ENCODE results near the gene SLC5A1. TPM values are rescaled to one million over a fixed set of nuclear protein-coding genes. Genes with fewer than 3 reads are reported as not detected.
"Not testable (repeated sequence)": the region's sequence is repeated elsewhere in the genome, so short reads cannot be mapped to it uniquely, and the experiment has no call there.

SLC5A1 gene
- total RNA-seq, 1 donor from 2014 or later, result not detected

DNA sequence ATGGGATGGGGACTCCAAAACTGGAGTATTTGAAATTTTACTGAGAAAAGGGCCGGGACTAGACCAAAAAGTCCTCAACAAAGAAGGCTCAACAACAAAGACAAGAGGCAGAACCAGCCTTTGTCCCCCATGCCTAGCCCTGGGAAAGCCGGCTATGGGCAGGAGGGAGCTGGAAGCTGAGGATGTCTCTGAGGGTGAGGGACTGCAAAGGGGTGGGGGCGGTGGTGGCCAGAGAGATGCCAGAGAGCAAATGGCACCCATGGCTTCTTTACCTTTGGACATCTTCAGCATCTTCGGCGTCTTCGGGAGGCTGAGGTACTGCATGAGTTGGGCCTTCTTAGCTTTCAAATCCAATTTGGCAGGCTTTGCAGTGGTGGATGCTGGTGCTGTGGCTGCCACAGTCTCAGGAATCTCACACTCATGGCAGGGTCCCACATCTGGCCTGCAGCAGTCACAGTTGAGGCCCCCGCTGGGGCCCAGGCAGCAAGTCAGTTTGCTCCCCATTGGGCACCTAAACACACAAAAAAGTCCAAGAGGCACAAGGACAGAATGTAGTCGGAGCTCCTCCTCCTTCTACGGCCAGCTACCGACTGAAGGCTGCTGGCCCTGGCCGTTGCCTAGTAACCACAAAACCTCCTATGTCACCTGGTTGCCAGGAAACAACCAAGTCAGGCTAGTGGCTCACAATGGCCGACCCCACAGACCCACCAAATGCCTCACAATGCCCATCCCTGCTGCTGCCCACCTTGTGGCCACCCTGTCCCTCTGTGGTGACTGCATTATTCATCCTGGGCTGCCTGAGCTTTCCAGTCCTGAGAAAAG, 115.9 kb downstream of the SLC5A1 start, which contains the start of gene C22orf42:
Gene C22orf42, minus strand, starts transcription at position 592 of the 822 bp plus-strand sequence. Its CDS starts 88 bp downstream, at position 504.
- no peaks in the 10 kb centered on the region for H3K36me3 ChIP-seq
- no peak within 1 kb of the TSS for H3K4me2 ChIP-seq
- H3K9ac ChIP-seq, result no peak within 1 kb of the TSS
- no peaks in the 10 kb centered on the region for H3K9me3 ChIP-seq (ENCODE audit: low read depth)
- peaks cover 24% of the 10 kb centered on the region for H3K4me1 ChIP-seq
- Mint-ChIP-seq H3K36me3 (no peaks in the 10 kb centered on the region), H3K4me3 (no peak within 1 kb of the TSS), H3K27ac (no peak within 1 kb of the TSS), H3K9me3 (no peaks in the 10 kb centered on the region), H3K4me1 (no peaks in the 10 kb centered on the region), H3K27me3 (ENCODE audit: insufficient read depth, low read depth) (peaks cover 2% of the 10 kb centered on the region)
- H3K27me3 ChIP-seq, result no peaks in the 10 kb centered on the region
- H2AFZ ChIP-seq (replicated peaks), result no peak within 1 kb of the TSS
- H3F3A ChIP-seq (ENCODE audit: low read depth), result peaks cover 4% of the 10 kb centered on the region
- no peaks in the 10 kb centered on the region for H4K20me1 ChIP-seq (ENCODE audit: low read depth)
- TF ChIP-seq EZH2 (IDR thresholded peaks at IDR 0.05), result no peak
- TF ChIP-seq, protein P1, sequence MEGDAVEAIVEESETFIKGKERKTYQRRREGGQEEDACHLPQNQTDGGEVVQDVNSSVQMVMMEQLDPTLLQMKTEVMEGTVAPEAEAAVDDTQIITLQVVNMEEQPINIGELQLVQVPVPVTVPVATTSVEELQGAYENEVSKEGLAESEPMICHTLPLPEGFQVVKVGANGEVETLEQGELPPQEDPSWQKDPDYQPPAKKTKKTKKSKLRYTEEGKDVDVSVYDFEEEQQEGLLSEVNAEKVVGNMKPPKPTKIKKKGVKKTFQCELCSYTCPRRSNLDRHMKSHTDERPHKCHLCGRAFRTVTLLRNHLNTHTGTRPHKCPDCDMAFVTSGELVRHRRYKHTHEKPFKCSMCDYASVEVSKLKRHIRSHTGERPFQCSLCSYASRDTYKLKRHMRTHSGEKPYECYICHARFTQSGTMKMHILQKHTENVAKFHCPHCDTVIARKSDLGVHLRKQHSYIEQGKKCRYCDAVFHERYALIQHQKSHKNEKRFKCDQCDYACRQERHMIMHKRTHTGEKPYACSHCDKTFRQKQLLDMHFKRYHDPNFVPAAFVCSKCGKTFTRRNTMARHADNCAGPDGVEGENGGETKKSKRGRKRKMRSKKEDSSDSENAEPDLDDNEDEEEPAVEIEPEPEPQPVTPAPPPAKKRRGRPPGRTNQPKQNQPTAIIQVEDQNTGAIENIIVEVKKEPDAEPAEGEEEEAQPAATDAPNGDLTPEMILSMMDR (IDR thresholded peaks at IDR 0.05), result no peak
- no peak for TF ChIP-seq EZH2phosphoT487 (IDR thresholded peaks at IDR 0.05)
- DNase-seq (ENCODE audit: low spot score), result peak; percentile 41
- H3K79me2 ChIP-seq (ENCODE audit: low read depth), result no peaks in the 10 kb centered on the region
- H3K4me3 ChIP-seq, result no peak within 1 kb of the TSS
- H3K27ac ChIP-seq, result no peak within 1 kb of the TSS

DNA sequence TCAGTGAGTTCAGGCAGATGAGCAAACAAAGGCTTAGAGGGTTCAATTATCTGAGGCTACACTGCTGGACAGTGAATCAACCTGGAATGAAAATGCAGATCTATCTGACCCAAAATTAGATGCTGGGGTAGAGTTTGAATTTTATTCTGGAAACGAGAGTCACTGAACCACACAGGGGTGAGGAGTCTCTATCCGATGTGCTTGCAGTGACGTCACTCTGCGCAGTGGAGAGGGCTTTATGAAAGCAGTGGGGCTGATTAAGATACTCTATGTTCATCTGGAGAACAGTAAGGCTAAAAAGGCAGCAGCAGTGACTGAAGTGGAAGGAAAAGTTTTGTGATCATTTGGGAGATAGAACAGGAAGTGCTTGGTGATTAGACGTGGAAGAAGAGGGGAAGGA, 117.3 kb downstream of the SLC5A1 start:
- not testable (repeated sequence) for H3K27ac ChIP-seq, H3K4me1 Mint-ChIP-seq

More for the DNA sequence above, 117.3 kb downstream of the SLC5A1 start:
- not testable (repeated sequence) for H3K79me2 ChIP-seq (ENCODE audit: low read depth); DNase-seq (ENCODE audit: low spot score); H3K9me3 ChIP-seq (ENCODE audit: low read depth); H3K4me2 ChIP-seq; H3K27me3 Mint-ChIP-seq (ENCODE audit: insufficient read depth, low read depth); H3K36me3 ChIP-seq; H3K27me3 ChIP-seq; H4K20me1 ChIP-seq (ENCODE audit: low read depth); H3K4me3 Mint-ChIP-seq; H3F3A ChIP-seq (ENCODE audit: low read depth); H3K36me3 Mint-ChIP-seq; H3K4me3 ChIP-seq; H2AFZ ChIP-seq (replicated peaks); H3K27ac Mint-ChIP-seq; H3K9ac ChIP-seq; H3K9me3 Mint-ChIP-seq
- H3K4me1 ChIP-seq, result peaks cover 24% of the 10 kb centered on the region

Small RNAs within 50 kb of the gene (small RNA-seq; reads per million reads assigned to genes)
- not detected for gene AP1B1P2

Other genes with a start within 250 kb of the SLC5A1 start
- 154 and 158 TPM in 2 replicates for gene YWHAH, start 98.7 kb upstream of the SLC5A1 start, total RNA-seq (ENCODE audit: low replicate concordance)
- gene C22orf42, start 116.0 kb downstream of the SLC5A1 start, total RNA-seq (ENCODE audit: low replicate concordance), result 0.50 TPM in 1 of 2 replicates, not detected in the other
- 0.12 and 1.8 TPM in 2 replicates for gene RFPL2, start 161.8 kb downstream of the SLC5A1 start, total RNA-seq (ENCODE audit: low replicate concordance)
- 0.06 TPM in 2 replicates for gene SLC5A4, start 212.1 kb downstream of the SLC5A1 start, total RNA-seq (ENCODE audit: low replicate concordance)

Measured in neural progenitor cell (in vitro differentiated cells).